ENCODE data around the gene ARHGEF17.

DNA sequence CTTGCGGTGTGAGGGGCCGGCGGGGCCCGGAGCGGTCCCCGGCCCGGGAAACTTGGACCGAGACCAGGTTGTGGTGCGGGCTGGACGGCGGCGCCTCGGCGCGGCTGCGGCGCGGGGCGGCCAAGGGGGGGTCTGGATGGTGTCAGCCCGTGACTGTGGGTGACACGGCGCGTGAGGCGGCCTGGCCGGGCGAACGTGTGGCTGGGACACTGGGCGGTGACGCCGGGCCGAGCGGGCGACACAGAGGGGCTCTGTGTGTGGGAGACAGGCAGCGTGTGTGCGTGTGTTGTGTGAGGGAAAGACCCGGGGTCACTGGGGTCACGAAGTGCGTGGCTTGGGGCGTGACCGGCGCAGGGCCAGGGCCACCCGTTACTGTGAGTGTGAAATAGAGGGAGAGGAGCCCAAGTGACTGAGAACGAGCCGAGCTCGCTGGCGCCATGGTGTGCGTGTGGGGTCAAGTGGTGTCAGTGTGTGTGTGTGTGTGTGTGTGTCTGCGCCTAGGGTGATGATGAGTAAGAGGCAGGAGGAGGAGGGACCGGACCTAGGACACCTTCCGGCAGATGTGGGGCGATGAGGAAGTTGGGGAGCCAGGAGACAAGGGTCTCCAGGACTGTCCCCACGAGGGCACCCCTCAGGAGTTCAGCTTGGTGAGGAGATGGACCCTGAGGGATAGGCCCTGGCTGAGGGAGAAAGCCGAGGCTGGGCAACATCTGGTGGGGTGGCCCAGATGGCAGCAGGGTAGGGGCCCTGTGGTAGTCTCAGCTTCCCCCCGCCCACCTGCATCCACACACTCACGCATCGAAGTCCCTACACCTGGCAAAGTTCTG lies 68.9 kb downstream of the ARHGEF17 start:
- TF ChIP-seq, protein P1, sequence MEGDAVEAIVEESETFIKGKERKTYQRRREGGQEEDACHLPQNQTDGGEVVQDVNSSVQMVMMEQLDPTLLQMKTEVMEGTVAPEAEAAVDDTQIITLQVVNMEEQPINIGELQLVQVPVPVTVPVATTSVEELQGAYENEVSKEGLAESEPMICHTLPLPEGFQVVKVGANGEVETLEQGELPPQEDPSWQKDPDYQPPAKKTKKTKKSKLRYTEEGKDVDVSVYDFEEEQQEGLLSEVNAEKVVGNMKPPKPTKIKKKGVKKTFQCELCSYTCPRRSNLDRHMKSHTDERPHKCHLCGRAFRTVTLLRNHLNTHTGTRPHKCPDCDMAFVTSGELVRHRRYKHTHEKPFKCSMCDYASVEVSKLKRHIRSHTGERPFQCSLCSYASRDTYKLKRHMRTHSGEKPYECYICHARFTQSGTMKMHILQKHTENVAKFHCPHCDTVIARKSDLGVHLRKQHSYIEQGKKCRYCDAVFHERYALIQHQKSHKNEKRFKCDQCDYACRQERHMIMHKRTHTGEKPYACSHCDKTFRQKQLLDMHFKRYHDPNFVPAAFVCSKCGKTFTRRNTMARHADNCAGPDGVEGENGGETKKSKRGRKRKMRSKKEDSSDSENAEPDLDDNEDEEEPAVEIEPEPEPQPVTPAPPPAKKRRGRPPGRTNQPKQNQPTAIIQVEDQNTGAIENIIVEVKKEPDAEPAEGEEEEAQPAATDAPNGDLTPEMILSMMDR (IDR thresholded peaks at IDR 0.05): no peak
- no peak for TF ChIP-seq EZH2phosphoT487 (IDR thresholded peaks at IDR 0.05)
- no peak for TF ChIP-seq EZH2 (IDR thresholded peaks at IDR 0.05)

Data from neural progenitor cell (in vitro differentiated cells).